ENCODE measurements around the gene PLBD1. TPM values are rescaled to one million over a fixed set of nuclear protein-coding genes. Genes with fewer than 3 reads are reported as not detected.

PLBD1 gene
- total RNA-seq, 2 donors from 2014 or later = 17.9 to 32.5 TPM

GRCh38 chr12:14588571-14588970 lies 20.9 kb upstream of the PLBD1 start:
- TF ChIP-seq, protein P1, sequence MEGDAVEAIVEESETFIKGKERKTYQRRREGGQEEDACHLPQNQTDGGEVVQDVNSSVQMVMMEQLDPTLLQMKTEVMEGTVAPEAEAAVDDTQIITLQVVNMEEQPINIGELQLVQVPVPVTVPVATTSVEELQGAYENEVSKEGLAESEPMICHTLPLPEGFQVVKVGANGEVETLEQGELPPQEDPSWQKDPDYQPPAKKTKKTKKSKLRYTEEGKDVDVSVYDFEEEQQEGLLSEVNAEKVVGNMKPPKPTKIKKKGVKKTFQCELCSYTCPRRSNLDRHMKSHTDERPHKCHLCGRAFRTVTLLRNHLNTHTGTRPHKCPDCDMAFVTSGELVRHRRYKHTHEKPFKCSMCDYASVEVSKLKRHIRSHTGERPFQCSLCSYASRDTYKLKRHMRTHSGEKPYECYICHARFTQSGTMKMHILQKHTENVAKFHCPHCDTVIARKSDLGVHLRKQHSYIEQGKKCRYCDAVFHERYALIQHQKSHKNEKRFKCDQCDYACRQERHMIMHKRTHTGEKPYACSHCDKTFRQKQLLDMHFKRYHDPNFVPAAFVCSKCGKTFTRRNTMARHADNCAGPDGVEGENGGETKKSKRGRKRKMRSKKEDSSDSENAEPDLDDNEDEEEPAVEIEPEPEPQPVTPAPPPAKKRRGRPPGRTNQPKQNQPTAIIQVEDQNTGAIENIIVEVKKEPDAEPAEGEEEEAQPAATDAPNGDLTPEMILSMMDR (conservative IDR thresholded peaks at IDR 0.05) = no peak
- H3K27ac Mint-ChIP-seq = no peak overlapping the region
- H3K4me1 Mint-ChIP-seq = no peaks in the 10 kb centered on the region
- Histone ChIP-seq H3K9me3 (ENCODE audit: control insufficient read depth, low read length) (no peaks in the 10 kb centered on the region), H3K4me1 (ENCODE audit: control insufficient read depth, insufficient read depth, low read length) (no peaks in the 10 kb centered on the region), H3K27ac (ENCODE audit: low read depth, low read length) (no peak overlapping the region), H3K36me3 (ENCODE audit: control insufficient read depth, insufficient read depth, low read length) (no peaks in the 10 kb centered on the region), H3K27me3 (ENCODE audit: control insufficient read depth, insufficient read depth, low read length, poor library complexity, severe bottlenecking) (no peaks in the 10 kb centered on the region), H3K9ac (ENCODE audit: extremely low read depth, low read length, poor library complexity, severe bottlenecking) (no peak overlapping the region), H3K4me3 (ENCODE audit: low read length) (no peak overlapping the region)
- H3K9me3 Mint-ChIP-seq = no peaks in the 10 kb centered on the region
- no peak overlapping the region for H3K4me3 Mint-ChIP-seq
- no peak for DNase-seq
- WGBS, 2 experiments (ENCODE audit: insufficient coverage in 1 of 2, insufficient read length in 1 of 2) = 92 to 93% methylated on average over 2 to 3 of the region's 3 CpGs
- no peaks in the 10 kb centered on the region for H3K27me3 Mint-ChIP-seq (ENCODE audit: insufficient read depth)
- no peaks in the 10 kb centered on the region for H3K36me3 Mint-ChIP-seq (ENCODE audit: low read depth)

GRCh38 chr12:14578646-14579045 lies 11.0 kb upstream of the PLBD1 start:
- no peak overlapping the region for H3K27ac Mint-ChIP-seq
- 95 to 96% methylated on average over 8 of the region's 8 CpGs for WGBS, 2 experiments (ENCODE audit: insufficient coverage in 1 of 2, insufficient read length in 1 of 2)
- H3K4me1 Mint-ChIP-seq = peaks cover 5% of the 10 kb centered on the region

GRCh38 chr12:14577344-14577743 lies 9.7 kb upstream of the PLBD1 start:
- WGBS, 2 experiments (ENCODE audit: insufficient coverage in 1 of 2, insufficient read length in 1 of 2) = 96 to 100% methylated on average over 1 of the region's 1 CpG
- Mint-ChIP-seq H3K27me3 (ENCODE audit: insufficient read depth) (no peaks in the 10 kb centered on the region), H3K36me3 (ENCODE audit: low read depth) (no peaks in the 10 kb centered on the region), H3K4me3 (no peak overlapping the region), H3K4me1 (peaks cover 5% of the 10 kb centered on the region), H3K9me3 (no peaks in the 10 kb centered on the region), H3K27ac (no peak overlapping the region)
- no peak overlapping the region for H3K4me3 ChIP-seq (ENCODE audit: low read length)
- no peaks in the 10 kb centered on the region for H3K9me3 ChIP-seq (ENCODE audit: control insufficient read depth, low read length)
- H3K4me1 ChIP-seq (ENCODE audit: control insufficient read depth, insufficient read depth, low read length) = no peaks in the 10 kb centered on the region
- TF ChIP-seq, protein P1 (conservative IDR thresholded peaks at IDR 0.05) = no peak
- no peak for DNase-seq
- no peak overlapping the region for H3K27ac ChIP-seq (ENCODE audit: low read depth, low read length)
- H3K36me3 ChIP-seq (ENCODE audit: control insufficient read depth, insufficient read depth, low read length) = no peaks in the 10 kb centered on the region
- H3K27me3 ChIP-seq (ENCODE audit: control insufficient read depth, insufficient read depth, low read length, poor library complexity, severe bottlenecking) = no peaks in the 10 kb centered on the region
- no peak overlapping the region for H3K9ac ChIP-seq (ENCODE audit: extremely low read depth, low read length, poor library complexity, severe bottlenecking)

More at GRCh38 chr12:14578646-14579045, 11.0 kb upstream of the PLBD1 start:
- no peaks in the 10 kb centered on the region for H3K36me3 ChIP-seq (ENCODE audit: control insufficient read depth, insufficient read depth, low read length)
- TF ChIP-seq, protein P1 (conservative IDR thresholded peaks at IDR 0.05) = no peak
- no peaks in the 10 kb centered on the region for H3K9me3 Mint-ChIP-seq
- no peak overlapping the region for H3K9ac ChIP-seq (ENCODE audit: extremely low read depth, low read length, poor library complexity, severe bottlenecking)
- H3K4me3 Mint-ChIP-seq = no peak overlapping the region
- H3K27me3 Mint-ChIP-seq (ENCODE audit: insufficient read depth) = no peaks in the 10 kb centered on the region
- H3K4me3 ChIP-seq (ENCODE audit: low read length) = no peak overlapping the region
- H3K4me1 ChIP-seq (ENCODE audit: control insufficient read depth, insufficient read depth, low read length) = no peaks in the 10 kb centered on the region
- H3K36me3 Mint-ChIP-seq (ENCODE audit: low read depth) = no peaks in the 10 kb centered on the region
- no peak for DNase-seq
- no peak overlapping the region for H3K27ac ChIP-seq (ENCODE audit: low read depth, low read length)
- no peaks in the 10 kb centered on the region for H3K27me3 ChIP-seq (ENCODE audit: control insufficient read depth, insufficient read depth, low read length, poor library complexity, severe bottlenecking)
- H3K9me3 ChIP-seq (ENCODE audit: control insufficient read depth, low read length) = no peaks in the 10 kb centered on the region
